ENCODE results near the gene RAD51B. TPM values are rescaled to one million over a fixed set of nuclear protein-coding genes. Genes with fewer than 3 reads are reported as not detected.

RAD51B gene
- total RNA-seq, 1 experiment from 2014 or later: 10.8 TPM

- Histone ChIP-seq H3F3A (ENCODE audit: low read length, unreplicated experiment) (no peaks in the 10 kb centered on the region), H3K36me3 (ENCODE audit: low read depth, low read length) (no peaks in the 10 kb centered on the region), H3K4me1 (ENCODE audit: insufficient read depth, low read length) (peaks cover 32% of the 10 kb centered on the region), H2AFZ (ENCODE audit: low read length) (no peak overlapping the region), H3K4me2 (ENCODE audit: low read length) (no peak overlapping the region), H3K9me2 (replicated peaks; ENCODE audit: low read length) (no peaks in the 10 kb centered on the region), H3K4me3 (ENCODE audit: low read length) (no peak overlapping the region), H4K20me1 (ENCODE audit: low read length) (no peaks in the 10 kb centered on the region), H3K9ac (ENCODE audit: low read length) (no peak overlapping the region), H3K79me2 (ENCODE audit: low read length) (no peaks in the 10 kb centered on the region), H3K9me3 (ENCODE audit: low read length) (no peaks in the 10 kb centered on the region), H3K27me3 (ENCODE audit: low read length) (no peaks in the 10 kb centered on the region), H3K27ac (ENCODE audit: low read length) (no peak overlapping the region)
- ChIA-PET POLR2A (ENCODE audit: unreplicated experiment) (no interaction called here), CTCF (no interaction called here)
- no TSS peak for BruUV-seq (replicated peaks)
- ATAC-seq (no peak), DNase-seq (no peak)
- intact Hi-C loops (cut with micrococcal nuclease): no loop called here
- no peak for TF ChIP-seq EZH2phosphoT487 (IDR thresholded peaks at IDR 0.05; ENCODE audit: borderline replicate concordance, low read length)
- no peak for TF ChIP-seq CTCF (conservative IDR thresholded peaks at IDR 0.05; ENCODE audit: low read depth, low read length)
- TF ChIP-seq EZH2 (IDR thresholded peaks at IDR 0.05; ENCODE audit: low read length, unreplicated experiment): no peak
Observed at GRCh38 chr14:68473794-68474193, 654.2 kb downstream of the RAD51B start.

DNA sequence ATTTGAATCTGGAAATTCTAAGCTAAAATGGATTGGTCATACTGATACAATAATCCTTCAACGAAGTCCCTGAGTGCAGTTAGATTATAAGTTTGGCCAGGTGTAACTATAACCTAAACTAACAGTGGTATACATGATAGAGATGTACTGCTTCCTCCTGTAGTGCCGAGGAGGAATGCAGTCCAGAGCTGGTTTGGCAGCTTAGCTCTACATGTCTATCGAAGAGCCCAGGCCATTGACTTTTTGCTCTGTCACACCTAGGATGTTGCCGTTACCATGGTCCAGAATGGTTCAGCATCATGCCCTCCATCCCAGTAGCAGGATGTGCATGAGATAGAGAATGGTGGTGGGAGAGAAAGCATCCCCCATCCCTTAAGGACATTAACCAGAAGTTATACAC, 655.2 kb downstream of the RAD51B start:
- H3K27ac ChIP-seq (ENCODE audit: low read length): no peak overlapping the region
- H3K4me3 ChIP-seq (ENCODE audit: low read length): no peak overlapping the region
- H3K27me3 ChIP-seq (ENCODE audit: low read length): no peaks in the 10 kb centered on the region
- no peaks in the 10 kb centered on the region for H3K9me3 ChIP-seq (ENCODE audit: low read length)
- H3K4me1 ChIP-seq (ENCODE audit: insufficient read depth, low read length): peaks cover 29% of the 10 kb centered on the region
- intact Hi-C loops (cut with micrococcal nuclease): no loop called here
- no peaks in the 10 kb centered on the region for H3K79me2 ChIP-seq (ENCODE audit: low read length)
- no peaks in the 10 kb centered on the region for H3K9me2 ChIP-seq (replicated peaks; ENCODE audit: low read length)
- no peaks in the 10 kb centered on the region for H3F3A ChIP-seq (ENCODE audit: low read length, unreplicated experiment)
- ATAC-seq (no peak), DNase-seq (peak; percentile 48)
- no peaks in the 10 kb centered on the region for H4K20me1 ChIP-seq (ENCODE audit: low read length)
- H3K9ac ChIP-seq (ENCODE audit: low read length): no peak overlapping the region
- H3K4me2 ChIP-seq (ENCODE audit: low read length): no peak overlapping the region
- POLR2A ChIA-PET (ENCODE audit: unreplicated experiment): no interaction called here
- no peak overlapping the region for H2AFZ ChIP-seq (ENCODE audit: low read length)
- TF ChIP-seq CTCF (conservative IDR thresholded peaks at IDR 0.05; ENCODE audit: low read depth, low read length) (no peak), EZH2phosphoT487 (IDR thresholded peaks at IDR 0.05; ENCODE audit: borderline replicate concordance, low read length) (no peak), EZH2 (IDR thresholded peaks at IDR 0.05; ENCODE audit: low read length, unreplicated experiment) (no peak)
- no peaks in the 10 kb centered on the region for H3K36me3 ChIP-seq (ENCODE audit: low read depth, low read length)
- no TSS peak for BruUV-seq (replicated peaks)
- CTCF ChIA-PET: no interaction called here

DNA sequence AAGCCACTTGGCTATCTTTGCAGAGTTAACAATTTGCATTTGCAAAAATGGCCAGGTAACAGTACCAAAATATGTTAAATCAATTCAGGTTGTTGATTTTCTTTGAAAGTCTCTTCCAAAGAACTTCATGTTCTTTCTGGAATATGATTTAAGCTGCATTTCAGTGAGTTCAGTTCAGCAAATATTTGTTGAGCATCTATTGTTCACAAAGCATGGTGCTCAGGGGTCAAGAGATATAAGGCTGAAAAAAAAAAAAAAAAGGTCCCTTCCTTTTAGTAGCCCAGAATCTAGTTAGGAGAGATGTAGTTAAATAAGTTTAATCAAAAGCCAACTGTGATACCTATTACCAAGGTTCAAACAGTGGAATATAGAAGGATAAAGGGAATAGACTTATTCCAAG, 656.2 kb downstream of the RAD51B start:
- no peaks in the 10 kb centered on the region for H3K9me2 ChIP-seq (replicated peaks; ENCODE audit: low read length)
- H3K9ac ChIP-seq (ENCODE audit: low read length): no peak overlapping the region
- peak overlapping the region; percentile 43 for H3K27ac ChIP-seq (ENCODE audit: low read length)
- intact Hi-C loops (cut with micrococcal nuclease): no loop called here
- peaks cover 28% of the 10 kb centered on the region for H3K4me1 ChIP-seq (ENCODE audit: insufficient read depth, low read length)
- H3K4me3 ChIP-seq (ENCODE audit: low read length): no peak overlapping the region
- no TSS peak for BruUV-seq (replicated peaks)
- H4K20me1 ChIP-seq (ENCODE audit: low read length): no peaks in the 10 kb centered on the region
- H3K79me2 ChIP-seq (ENCODE audit: low read length): no peaks in the 10 kb centered on the region
- H3K36me3 ChIP-seq (ENCODE audit: low read depth, low read length): no peaks in the 10 kb centered on the region
- DNase-seq (no peak), ATAC-seq (no peak; the same call in 1 of the 2 replicates)
- H3K27me3 ChIP-seq (ENCODE audit: low read length): no peaks in the 10 kb centered on the region
- CTCF ChIA-PET: no interaction called here
- no peak overlapping the region for H2AFZ ChIP-seq (ENCODE audit: low read length)
- no peaks in the 10 kb centered on the region for H3F3A ChIP-seq (ENCODE audit: low read length, unreplicated experiment)
- H3K4me2 ChIP-seq (ENCODE audit: low read length): peak overlapping the region; percentile 32
- POLR2A ChIA-PET (ENCODE audit: unreplicated experiment): interaction anchor here (0.6 kb wide), 1 partner anchor 123 kb away, joined by 3 read pairs; no protein-coding TSS in a partner anchor
- TF ChIP-seq CTCF (conservative IDR thresholded peaks at IDR 0.05; ENCODE audit: low read depth, low read length): no peak
- no peak for TF ChIP-seq EZH2 (IDR thresholded peaks at IDR 0.05; ENCODE audit: low read length, unreplicated experiment)
- TF ChIP-seq EZH2phosphoT487 (IDR thresholded peaks at IDR 0.05; ENCODE audit: borderline replicate concordance, low read length): no peak
- no peaks in the 10 kb centered on the region for H3K9me3 ChIP-seq (ENCODE audit: low read length)

Data from PC-3 (cell line).